HepG2 (cell line): ENCODE results near the gene MID1. TPM values are rescaled to one million over a fixed set of nuclear protein-coding genes. Genes with fewer than 3 reads are reported as not detected.

Experiments
- ATAC-seq: fragments of 200-7000 bp; cut with Tn5 transposase; 3 replicates; pipeline ENCODE4 v1.9.1; 2020; ENCODE audit warnings: mild to moderate bottlenecking, moderate library complexity
- BruUV-seq: library from RNA; stranded (reverse); fragments of 400-500 nt; replicated peaks from 2 replicates; lab custom pipeline; 2021; lab: Mats Ljungman, UMichigan
- CTCF ChIA-PET: fragments of 300-600 bp; formaldehyde crosslinking; extraction: SDS; loops from one replicate; lab custom pipeline; 2021; ENCODE audit warnings: low total read pairs, inconsistent platforms, low intra/inter-chr PET ratio; lab: Yijun Ruan, JAX
- POLR2A ChIA-PET: fragments of 350-600 bp; sonication (Branson Sonifier 250); formaldehyde crosslinking; loops from one replicate; lab custom pipeline; 2020; ENCODE audit warnings: antibody characterized with exemption, inconsistent platforms; lab: Yijun Ruan, JAX
- DNase-seq: peaks from one replicate; pipeline ENCODE4 v3.0.0-alpha.2; 2015; ENCODE audit warnings: low spot score
- FAIRE-seq: peaks from 3 replicates; lab custom pipeline; 2011; peaks lifted over from hg19 to GRCh38; lab: Jason Lieb, UNC
- H2AFZ ChIP-seq: one replicate; pipeline ENCODE4 v1.6.1; 2011; ENCODE audit warnings: low read length, inconsistent platforms
- H3K27ac ChIP-seq: fragments of 300-600 bp; 3 replicates; pipeline ENCODE4 v1.8.0; 2011; ENCODE audit warnings: mixed run types, mild to moderate bottlenecking, mixed read lengths, low read length, inconsistent platforms; ENCODE audit not compliant: insufficient read depth; ENCODE audit errors: extremely low read length
- H3K27me3 ChIP-seq, 2 experiments: fragments of 200-600 bp in 1 of 2; 2 replicates in 1 of 2; 3 replicates in 1 of 2; pipeline versions ENCODE4 v1.6.0 to v1.8.0; 2011; ENCODE audit warnings: low read length in 2 of 2, mild to moderate bottlenecking in 2 of 2, moderate library complexity in 2 of 2, inconsistent platforms in 1 of 2; ENCODE audit not compliant: insufficient read depth in 2 of 2, control insufficient read depth in 1 of 2
- H3K36me3 ChIP-seq, 2 experiments: fragments of 200-600 bp in 1 of 2; replicated peaks in 1 of 2; 2 replicates in 1 of 2; 3 replicates in 1 of 2; pipeline versions ENCODE4 v1.5.1 to v1.8.0; 2011; ENCODE audit warnings: low read length in 2 of 2, inconsistent platforms in 1 of 2; ENCODE audit not compliant: insufficient read depth in 2 of 2, control insufficient read depth in 1 of 2
- H3K4me1 ChIP-seq: 2 replicates; pipeline ENCODE4 v1.5.1; 2012; ENCODE audit warnings: low read length, inconsistent platforms; ENCODE audit not compliant: insufficient read depth
- H3K4me2 ChIP-seq: 2 replicates; pipeline ENCODE4 v1.6.0; 2011; ENCODE audit warnings: low read depth, low read length, inconsistent platforms
- H3K4me3 ChIP-seq, 3 experiments: fragments of 200-600 bp in 1 of 3; sonication (generic), shearing (Covaris generic) in 1 of 3; replicated peaks in 1 of 3; 2 replicates each; pipeline ENCODE4 v1.5.1; 2011 to 2016; ENCODE audit warnings: low read length in 3 of 3, inconsistent platforms in 2 of 3, low read depth in 2 of 3, mild to moderate bottlenecking in 2 of 3, control low read depth in 1 of 3, mixed read lengths in 1 of 3; ENCODE audit not compliant: insufficient read depth in 1 of 3
- H3K79me2 ChIP-seq: one replicate; pipeline ENCODE4 v1.6.1; 2011; ENCODE audit warnings: low read length, inconsistent platforms; ENCODE audit not compliant: insufficient read depth
- H3K9ac ChIP-seq: 2 replicates; pipeline ENCODE4 v1.6.0; 2011; ENCODE audit warnings: mild to moderate bottlenecking, low read depth, low read length, inconsistent platforms; ENCODE audit not compliant: insufficient read depth
- H3K9me3 ChIP-seq: 2 replicates; pipeline ENCODE4 v1.5.1; 2012; ENCODE audit warnings: mild to moderate bottlenecking, low read length
- H4K20me1 ChIP-seq: 2 replicates; pipeline ENCODE4 v1.6.0; 2011; ENCODE audit warnings: inconsistent platforms, mild to moderate bottlenecking, low read length, moderate library complexity; ENCODE audit not compliant: insufficient read depth
- ARID5B ChIP-seq: IDR thresholded peaks from 2 replicates; pipeline ENCODE4 v1.4.0; 2020; ENCODE audit warnings: mild to moderate bottlenecking, missing genetic modification reagents
- EEA1 ChIP-seq: sonication (generic); formaldehyde crosslinking; IDR thresholded peaks from 2 replicates; pipeline ENCODE4 v1.5.1; 2020; ENCODE audit warnings: mild to moderate bottlenecking, missing genetic modification reagents, borderline replicate concordance
- MEF2D ChIP-seq: sonication (generic); formaldehyde crosslinking; IDR thresholded peaks from 2 replicates; pipeline ENCODE4 v1.5.1; 2020; ENCODE audit warnings: mild to moderate bottlenecking, missing genetic modification reagents
- NFIB ChIP-seq: sonication (generic); formaldehyde crosslinking; IDR thresholded peaks from 2 replicates; pipeline ENCODE4 v1.9.0; 2021; ENCODE audit warnings: missing genetic modification reagents, mild to moderate bottlenecking, borderline replicate concordance
- RFX5 ChIP-seq: IDR thresholded peaks from 2 replicates; pipeline ENCODE4 v1.6.1; 2011; ENCODE audit warnings: low read depth, low read length, improper control_type of control experiment
- RFXANK ChIP-seq: IDR thresholded peaks from 2 replicates; pipeline ENCODE4 v1.6.1; 2016
- SRSF1 ChIP-seq: fragments of 200-400 bp; formaldehyde crosslinking; optimal IDR thresholded peaks from 2 replicates; pipeline ENCODE3; 2017; ENCODE audit warnings: mild to moderate bottlenecking, low read depth, low read length, moderate library complexity
- ZBTB7A ChIP-seq: sonication (generic); formaldehyde crosslinking; IDR thresholded peaks from 2 replicates; pipeline ENCODE4 v1.8.0; 2022; ENCODE audit warnings: mild to moderate bottlenecking, missing genetic modification reagents
- ZC3H4 ChIP-seq: sonication (generic); formaldehyde crosslinking; IDR thresholded peaks from 2 replicates; pipeline ENCODE4 v1.4.0; 2020; ENCODE audit warnings: missing genetic modification reagents, borderline replicate concordance
- ZFY ChIP-seq: sonication (generic); formaldehyde crosslinking; IDR thresholded peaks from 2 replicates; pipeline ENCODE4 v1.4.0; 2020; ENCODE audit warnings: missing genetic modification reagents
- ZNF138 ChIP-seq: sonication (generic); formaldehyde crosslinking; IDR thresholded peaks from 2 replicates; pipeline ENCODE4 v1.5.0; 2020; ENCODE audit warnings: mild to moderate bottlenecking, low read depth, missing genetic modification reagents
- ZNF205 ChIP-seq: IDR thresholded peaks from 2 replicates; pipeline ENCODE4 v1.6.1; 2018; ENCODE audit warnings: missing biosample characterization, missing genetic modification reagents
- ZNF605 ChIP-seq: sonication (generic); formaldehyde crosslinking; IDR thresholded peaks from 2 replicates; pipeline ENCODE4 v1.8.0; 2022; ENCODE audit warnings: mild to moderate bottlenecking, missing genetic modification reagents
- ZNF879 ChIP-seq: sonication (generic); formaldehyde crosslinking; IDR thresholded peaks from 2 replicates; pipeline ENCODE4 v1.8.1; 2023; ENCODE audit warnings: missing genetic modification reagents
- WGBS: methylation state at CpG from one replicate; pipeline ENCODE4 v1.1.6; 2017; ENCODE audit warnings: low lambda C conversion rate; 5-methylcytosine and 5-hydroxymethylcytosine counted together
- in situ Hi-C: cut with HindIII; loops from 2 replicates; pipeline ENCODE4 v1.10.0; 2017; ENCODE audit warnings: low pct_unique_long_range_greater_than_20kb; ENCODE audit not compliant: extremely low pct_ligation_motif_present
- intact Hi-C: fragments of 100-400 bp; cut with micrococcal nuclease; formaldehyde crosslinking; loops from one replicate; pipeline ENCODE4 v1.10.0; 2022; ENCODE audit not compliant: unreplicated experiment
- polyA plus RNA-seq, 8 experiments: library from polyadenylated mRNA; depleted of rRNA in 3 of 8; stranded (reverse) in 7 of 8; unstranded in 1 of 8; fragments of >200 nt; fragmentation: Illumina TruSeq in 4 of 8; extraction: Trizol in 4 of 8; gene quantifications; 2 replicates each; pipeline versions ENCODE4 v1.2.1 to v1.2.3, GENCODE V29; 2011 to 2016; ENCODE audit warnings: low read depth in 4 of 8, missing spikeins in 1 of 8, mixed read lengths in 1 of 8; ENCODE audit not compliant: insufficient read depth in 1 of 8
- total RNA-seq, 5 experiments: library from RNA; depleted of rRNA; stranded (reverse); fragments of >200 nt; fragmentation: Illumina TruSeq; extraction: Trizol; gene quantifications; 2 replicates each; pipeline ENCODE4 v1.2.3, GENCODE V29; 2016; ENCODE audit warnings: low read depth in 1 of 5

MID1 gene
- total and polyA plus RNA-seq, 2 of the 13 experiments (the other 11 are each of a cell fraction or from before 2014, with no cell fraction given) = 0.86 to 1.1 TPM

GRCh38 chrX:10665681-10666080 lies 45.3 kb upstream of the MID1 start:
- no peaks in the 10 kb centered on the region for H3K79me2 ChIP-seq
- no peaks in the 10 kb centered on the region for H3K9me3 ChIP-seq
- ChIA-PET POLR2A (no interaction called here), CTCF (no interaction called here)
- H2AFZ ChIP-seq = no peak overlapping the region
- no peak for ATAC-seq
- H3K36me3 ChIP-seq = no peaks in the 10 kb centered on the region
- TF ChIP-seq NFIB (CRISPR knock-in tag) (no peak), ZFY (CRISPR knock-in tag) (no peak), RFX5 (no peak), ZC3H4 (CRISPR knock-in tag) (no peak), ZBTB7A (CRISPR knock-in tag) (no peak), MEF2D (CRISPR knock-in tag) (no peak), ARID5B (CRISPR knock-in tag) (no peak), RFXANK (CRISPR knock-in tag) (no peak), ZNF205 (CRISPR knock-in tag) (no peak), EEA1 (CRISPR knock-in tag) (no peak), ZNF138 (CRISPR knock-in tag) (no peak), ZNF879 (no peak), SRSF1 (no peak), ZNF605 (no peak)
- no peak for FAIRE-seq
- H3K4me3 ChIP-seq = no peak overlapping the region
- no CpG with 5 or more reads among the region's 7 CpGs for WGBS
- no peak overlapping the region for H3K27ac ChIP-seq
- H3K4me1 ChIP-seq = no peaks in the 10 kb centered on the region
- no peak overlapping the region for H3K9ac ChIP-seq
- no peak overlapping the region for H3K4me2 ChIP-seq
- intact Hi-C loops (no loop called here), in situ Hi-C loops (no loop called here)
- no peaks in the 10 kb centered on the region for H4K20me1 ChIP-seq
- no peaks in the 10 kb centered on the region for H3K27me3 ChIP-seq
- BruUV-seq = no TSS peak
- no peak for DNase-seq
